ENCODE data around the gene SIMC1.
"Not testable (repeated sequence)": the region's sequence is repeated elsewhere in the genome, so short reads cannot be mapped to it uniquely, and the experiment has no call there.

DNA sequence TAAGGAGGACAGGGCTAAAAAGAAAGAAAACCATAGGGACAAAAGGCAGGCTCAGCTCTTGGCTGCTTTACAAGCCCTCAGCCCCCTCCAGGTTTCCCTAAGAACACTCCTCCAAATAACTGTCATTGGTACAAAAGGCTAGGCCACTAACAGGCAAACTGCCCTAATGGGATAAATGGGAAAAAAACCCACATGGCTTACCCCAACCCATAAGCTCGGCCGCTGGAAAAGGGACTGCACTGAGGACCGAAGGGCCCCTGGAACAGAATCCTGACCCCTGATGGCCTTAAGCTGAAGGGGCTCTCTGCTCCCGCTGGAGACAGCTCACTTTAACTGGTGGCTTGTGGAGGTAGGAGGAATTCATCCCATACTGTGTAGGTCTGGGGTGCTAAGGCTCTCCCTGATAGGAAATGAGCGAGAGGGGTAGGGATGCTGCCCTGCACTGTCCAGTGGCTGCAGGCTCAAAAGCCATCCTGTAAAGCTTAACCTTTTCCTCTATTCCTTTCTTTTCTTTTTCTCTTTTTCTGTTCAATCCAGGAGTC, 21.0 kb upstream of the SIMC1 start:
- TF ChIP-seq, protein P1, sequence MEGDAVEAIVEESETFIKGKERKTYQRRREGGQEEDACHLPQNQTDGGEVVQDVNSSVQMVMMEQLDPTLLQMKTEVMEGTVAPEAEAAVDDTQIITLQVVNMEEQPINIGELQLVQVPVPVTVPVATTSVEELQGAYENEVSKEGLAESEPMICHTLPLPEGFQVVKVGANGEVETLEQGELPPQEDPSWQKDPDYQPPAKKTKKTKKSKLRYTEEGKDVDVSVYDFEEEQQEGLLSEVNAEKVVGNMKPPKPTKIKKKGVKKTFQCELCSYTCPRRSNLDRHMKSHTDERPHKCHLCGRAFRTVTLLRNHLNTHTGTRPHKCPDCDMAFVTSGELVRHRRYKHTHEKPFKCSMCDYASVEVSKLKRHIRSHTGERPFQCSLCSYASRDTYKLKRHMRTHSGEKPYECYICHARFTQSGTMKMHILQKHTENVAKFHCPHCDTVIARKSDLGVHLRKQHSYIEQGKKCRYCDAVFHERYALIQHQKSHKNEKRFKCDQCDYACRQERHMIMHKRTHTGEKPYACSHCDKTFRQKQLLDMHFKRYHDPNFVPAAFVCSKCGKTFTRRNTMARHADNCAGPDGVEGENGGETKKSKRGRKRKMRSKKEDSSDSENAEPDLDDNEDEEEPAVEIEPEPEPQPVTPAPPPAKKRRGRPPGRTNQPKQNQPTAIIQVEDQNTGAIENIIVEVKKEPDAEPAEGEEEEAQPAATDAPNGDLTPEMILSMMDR (IDR thresholded peaks at IDR 0.05; ENCODE audit: borderline replicate concordance, extremely low read depth, low read length, poor library complexity, severe bottlenecking), result not testable (repeated sequence)
- TF ChIP-seq EZH2 (IDR thresholded peaks at IDR 0.05; ENCODE audit: borderline replicate concordance, low read depth, low read length, severe bottlenecking), result not testable (repeated sequence)

Measured in DND-41 (cell line).